HT-29 (cell line): ENCODE measurements around the gene CCNDBP1. TPM values are rescaled to one million over a fixed set of nuclear protein-coding genes. Genes with fewer than 3 reads are reported as not detected.
"Not testable (repeated sequence)": the region's sequence is repeated elsewhere in the genome, so short reads cannot be mapped to it uniquely, and the experiment has no call there.

Experiments
- DNase-seq: peaks from one replicate; pipeline ENCODE4 v3.0.0-alpha.2; 2015; ENCODE audit warnings: low spot score
- total RNA-seq: library from RNA; depleted of rRNA; stranded (reverse); fragments of >200 nt; shearing (Covaris generic); gene quantifications from 2 replicates; pipeline ENCODE4 v1.2.3, GENCODE V29; 2014

CCNDBP1 gene
- total RNA-seq, 1 experiment from 2014 or later = 39.8 TPM

GRCh38 chr15:43193710-43194109, 8.5 kb downstream of the CCNDBP1 start:
- no peak for DNase-seq

- DNase-seq = no peak
These were observed 9.6 kb downstream of the CCNDBP1 start for GRCh38 chr15:43194795-43195194.

GRCh38 chr15:43196760-43197548, 11.8 kb downstream of the CCNDBP1 start:
- no peak for DNase-seq

- DNase-seq = not testable (repeated sequence)
These were observed 12.6 kb downstream of the CCNDBP1 start for GRCh38 chr15:43197773-43198172.

GRCh38 chr15:43198556-43198955, 13.4 kb downstream of the CCNDBP1 start:
- not testable (repeated sequence) for DNase-seq

GRCh38 chr15:43198992-43199391, 13.8 kb downstream of the CCNDBP1 start:
- DNase-seq = no peak

GRCh38 chr15:43199945-43200488, 14.8 kb downstream of the CCNDBP1 start:
- no peak for DNase-seq

GRCh38 chr15:43204016-43204901, 19.1 kb downstream of the CCNDBP1 start:
- peak; percentile 66 for DNase-seq

GRCh38 chr15:43206054-43206453, 20.9 kb downstream of the CCNDBP1 start:
- no peak for DNase-seq

GRCh38 chr15:43207024-43207423, 21.8 kb downstream of the CCNDBP1 start:
- no peak for DNase-seq

- DNase-seq = no peak
These were observed 23.1 kb downstream of the CCNDBP1 start for GRCh38 chr15:43208052-43209002.

- peak; percentile 52 for DNase-seq
These were observed 24.0 kb downstream of the CCNDBP1 start for GRCh38 chr15:43209059-43209824.

- no peak for DNase-seq
These were observed 25.1 kb downstream of the CCNDBP1 start for GRCh38 chr15:43210172-43210745.

- no peak for DNase-seq
These were observed 25.6 kb downstream of the CCNDBP1 start for GRCh38 chr15:43210807-43211206.

- DNase-seq = no peak
These were observed 26.1 kb downstream of the CCNDBP1 start for GRCh38 chr15:43211224-43211735.

- DNase-seq = no peak
These were observed 27.1 kb downstream of the CCNDBP1 start for GRCh38 chr15:43212299-43212698.

- DNase-seq = no peak
These were observed 27.7 kb downstream of the CCNDBP1 start for GRCh38 chr15:43212951-43213350.

GRCh38 chr15:43213466-43213865, 28.3 kb downstream of the CCNDBP1 start:
- DNase-seq = no peak

GRCh38 chr15:43214169-43214568, 29.0 kb downstream of the CCNDBP1 start:
- no peak for DNase-seq
